Measurements from ENCODE around the gene ABCA2. TPM values are rescaled to one million over a fixed set of nuclear protein-coding genes. Genes with fewer than 3 reads are reported as not detected.

Gene ABCA2
- total RNA-seq, 2 donors from 2014 or later = 28.3 to 28.5 TPM

- H3K27me3 ChIP-seq = no peaks in the 10 kb centered on the region
- H3K9me3 ChIP-seq = no peaks in the 10 kb centered on the region
- peaks cover 0 to 87% of the 10 kb centered on the region in 2 donors for H3K4me1 ChIP-seq
- no peak overlapping the region for H3K4me3 ChIP-seq
- H3K36me3 ChIP-seq = no peaks in the 10 kb centered on the region
- TF ChIP-seq CTCF (IDR thresholded peaks at IDR 0.05) = peak in 1 of 2 donors; percentile 11
- no peak for DNase-seq (ENCODE audit: low spot score)
- peak overlapping the region; percentile 77 to 81 for H3K27ac ChIP-seq
Observed at GRCh38 chr9:136981588-136982231, 46.3 kb downstream of the ABCA2 start.

GRCh38 chr9:136980669-136981478 is 47.2 kb downstream of the ABCA2 start:
- Histone ChIP-seq H3K36me3 (no peaks in the 10 kb centered on the region), H3K27me3 (no peaks in the 10 kb centered on the region), H3K27ac (peak overlapping the region; percentile 77 to 81), H3K4me3 (no peak overlapping the region), H3K4me1 (peaks cover 0 to 93% of the 10 kb centered on the region in 2 donors), H3K9me3 (no peaks in the 10 kb centered on the region)
- DNase-seq (ENCODE audit: low spot score) = no peak
- no peak for TF ChIP-seq CTCF (IDR thresholded peaks at IDR 0.05)

GRCh38 chr9:136979769-136980587 is 48.1 kb downstream of the ABCA2 start:
- DNase-seq (ENCODE audit: low spot score) = no peak
- no peak for TF ChIP-seq CTCF (IDR thresholded peaks at IDR 0.05)
- peaks cover 0 to 93% of the 10 kb centered on the region in 2 donors for H3K4me1 ChIP-seq
- peak overlapping the region in 1 of 2 donors; percentile 77 for H3K27ac ChIP-seq
- no peaks in the 10 kb centered on the region for H3K36me3 ChIP-seq
- H3K27me3 ChIP-seq = no peaks in the 10 kb centered on the region
- H3K9me3 ChIP-seq = no peaks in the 10 kb centered on the region
- no peak overlapping the region for H3K4me3 ChIP-seq

GRCh38 chr9:136978865-136979544 is 49.0 kb downstream of the ABCA2 start:
- no peak for DNase-seq (ENCODE audit: low spot score)
- Histone ChIP-seq H3K36me3 (no peaks in the 10 kb centered on the region), H3K4me3 (no peak overlapping the region), H3K4me1 (peaks cover 0 to 95% of the 10 kb centered on the region in 2 donors), H3K9me3 (no peaks in the 10 kb centered on the region), H3K27ac (peak overlapping the region in 1 of 2 donors; percentile 77), H3K27me3 (no peaks in the 10 kb centered on the region)
- TF ChIP-seq CTCF (IDR thresholded peaks at IDR 0.05) = no peak
